K562 (cell line): ENCODE results near the gene MYO18B. TPM values are rescaled to one million over a fixed set of nuclear protein-coding genes. Genes with fewer than 3 reads are reported as not detected.

Experiments used
- ATAC-seq: fragments of 200-7000 bp; cut with Tn5 transposase; 3 replicates; pipeline ENCODE4 v1.9.1; 2020; ENCODE audit warnings: moderate library complexity
- BruUV-seq: library from RNA; stranded (reverse); fragments of 400-500 nt; replicated peaks from 2 replicates; lab custom pipeline; 2021; lab: Mats Ljungman, UMichigan
- CTCF ChIA-PET: fragments of 300-600 bp; formaldehyde crosslinking; extraction: SDS; loops from one replicate; lab custom pipeline; 2021; ENCODE audit warnings: low intra/inter-chr PET ratio; lab: Yijun Ruan, JAX
- POLR2A ChIA-PET: fragments of 300-600, 350-650 bp; sonication (Branson Sonifier 250); formaldehyde crosslinking; extraction: SDS; loops from one replicate; lab custom pipeline; 2021; ENCODE audit warnings: antibody characterized with exemption, inconsistent platforms; lab: Yijun Ruan, JAX
- DNase-seq, 4 experiments: peaks; one replicate each; pipeline versions ENCODE4 v3.0.0 to v3.0.0-alpha.2; 2011 to 2018; ENCODE audit warnings: low spot score in 3 of 4, mixed read lengths in 3 of 4; ENCODE audit errors: extremely low read depth in 1 of 4
- FAIRE-seq: peaks from 2 replicates; lab custom pipeline; 2011; peaks lifted over from hg19 to GRCh38; lab: Jason Lieb, UNC
- H2AFZ ChIP-seq: 2 replicates; pipeline ENCODE4 v1.6.0; 2011; ENCODE audit warnings: low read depth, low read length, control low read depth, inconsistent platforms
- H3K27ac ChIP-seq: fragments of 200-600 bp; 3 replicates; pipeline ENCODE4 v1.8.0; 2011; ENCODE audit warnings: low read depth, mild to moderate bottlenecking, control low read depth, inconsistent platforms, low read length, moderate library complexity, mixed read lengths; ENCODE audit errors: extremely low read depth
- H3K27me3 ChIP-seq, 2 experiments: fragments of 300-600 bp in 1 of 2; 2 replicates in 1 of 2; 3 replicates in 1 of 2; pipeline versions ENCODE4 v1.6.0 to v1.8.0; 2011; ENCODE audit warnings: inconsistent platforms in 2 of 2, low read length in 2 of 2, mild to moderate bottlenecking in 1 of 2, mixed read lengths in 1 of 2, moderate library complexity in 1 of 2; ENCODE audit not compliant: control insufficient read depth in 2 of 2, insufficient read depth in 2 of 2
- H3K36me3 ChIP-seq: fragments of 300-600 bp; 3 replicates; pipeline ENCODE4 v1.8.0; 2011; ENCODE audit warnings: mild to moderate bottlenecking, low read length, inconsistent platforms; ENCODE audit not compliant: control insufficient read depth, insufficient read depth
- H3K4me1 ChIP-seq, 2 experiments: fragments of 200-600 bp in 1 of 2; replicated peaks in 1 of 2; 2 replicates in 1 of 2; 3 replicates in 1 of 2; pipeline versions ENCODE4 v1.5.1 to v1.8.0; 2011; ENCODE audit warnings: inconsistent platforms in 2 of 2, low read length in 2 of 2, mild to moderate bottlenecking in 1 of 2, mixed read lengths in 1 of 2, moderate library complexity in 1 of 2; ENCODE audit not compliant: control insufficient read depth in 2 of 2, insufficient read depth in 2 of 2
- H3K4me2 ChIP-seq: 2 replicates; pipeline ENCODE4 v1.6.1; 2011; ENCODE audit warnings: low read length, control low read depth, inconsistent platforms, mixed read lengths; ENCODE audit not compliant: insufficient read depth
- H3K4me3 ChIP-seq: fragments of 200-600 bp; sonication (generic), shearing (Covaris generic); 2 replicates; pipeline ENCODE4 v1.5.1; 2016; ENCODE audit warnings: control low read depth, inconsistent platforms
- H3K79me2 ChIP-seq: fragments of 200-600 bp; 3 replicates; pipeline ENCODE4 v1.8.0; 2011; ENCODE audit warnings: low read length, inconsistent platforms; ENCODE audit not compliant: control insufficient read depth, insufficient read depth
- H3K9ac ChIP-seq, 2 experiments: 2 replicates each; pipeline versions ENCODE4 v1.6.0 to v1.6.1; 2011; ENCODE audit warnings: low read depth in 2 of 2, low read length in 2 of 2, control low read depth in 1 of 2, inconsistent platforms in 1 of 2, mild to moderate bottlenecking in 1 of 2, mixed read lengths in 1 of 2; ENCODE audit not compliant: insufficient read depth in 1 of 2
- H3K9me1 ChIP-seq: one replicate; pipeline ENCODE4 v1.6.0; 2011; ENCODE audit warnings: inconsistent platforms, mild to moderate bottlenecking, low read length, moderate library complexity; ENCODE audit not compliant: control insufficient read depth, insufficient read depth
- H3K9me3 ChIP-seq: replicated peaks from 2 replicates; pipeline ENCODE4 v1.5.1; 2011; ENCODE audit warnings: low read depth, low read length, inconsistent platforms; ENCODE audit not compliant: control insufficient read depth, insufficient read depth
- H4K20me1 ChIP-seq: replicated peaks from 2 replicates; pipeline ENCODE4 v1.6.1; 2011; ENCODE audit warnings: low read length, inconsistent platforms, mixed read lengths; ENCODE audit not compliant: control insufficient read depth, insufficient read depth
- ASH1L ChIP-seq: fragments of 450-650 bp; IDR thresholded peaks from 2 replicates; pipeline ENCODE4 v1.6.1; 2018; ENCODE audit warnings: borderline replicate concordance, mild to moderate bottlenecking, low read depth; ENCODE audit not compliant: partially characterized antibody
- DDX20 ChIP-seq: fragments of 450-650 bp; IDR thresholded peaks from 2 replicates; pipeline ENCODE4 v1.6.1; 2016; ENCODE audit warnings: missing genetic modification characterization, low read depth, mild to moderate bottlenecking, missing compliant biosample characterization, moderate library complexity
- HNRNPL ChIP-seq: fragments of 200-400 bp; formaldehyde crosslinking; IDR thresholded peaks from 2 replicates; pipeline ENCODE4 v1.6.1; 2017; ENCODE audit warnings: low read depth, mild to moderate bottlenecking, low read length
- MCM5 ChIP-seq: fragments of 450-650 bp; IDR thresholded peaks from 2 replicates; pipeline ENCODE4 v1.6.1; 2016; ENCODE audit warnings: low read depth
- PCBP1 ChIP-seq: fragments of 200-400 bp; formaldehyde crosslinking; IDR thresholded peaks from 2 replicates; pipeline ENCODE4 v1.6.1; 2018; ENCODE audit warnings: mild to moderate bottlenecking, low read depth, low read length; ENCODE audit not compliant: poor library complexity, severe bottlenecking
- SREBF1 ChIP-seq: fragments of 150-350 bp; IDR thresholded peaks from 2 replicates; pipeline ENCODE4 v1.6.1; 2014; ENCODE audit warnings: antibody characterized with exemption, low read depth, low read length, borderline replicate concordance
- YBX1 ChIP-seq: fragments of 450-650 bp; IDR thresholded peaks from 2 replicates; pipeline ENCODE4 v1.7.1; 2016; ENCODE audit warnings: mild to moderate bottlenecking
- ZNF174 ChIP-seq: fragments of 250-450 bp; sonication (Bioruptor Pico); IDR thresholded peaks from 2 replicates; pipeline ENCODE4 v1.4.0; 2020; ENCODE audit warnings: mild to moderate bottlenecking
- ZNF316 ChIP-seq: fragments of 450-650 bp; IDR thresholded peaks from 2 replicates; pipeline ENCODE4 v1.6.1; 2016
- WGBS: fragments of 100-300 bp; shearing (Covaris generic); methylation state at CpG from one replicate; pipeline ENCODE4 v1.1.6; 2016; ENCODE audit warnings: low coverage, mixed read lengths; ENCODE audit not compliant: insufficient coverage; ENCODE audit errors: missing lambda C conversion rate; 5-methylcytosine and 5-hydroxymethylcytosine counted together
- in situ Hi-C: fragments of 300-500 bp; cut with MboI; formaldehyde crosslinking; loops from 4 replicates; pipeline ENCODE4 v1.15.0; 2018; ENCODE audit warnings: inconsistent platforms, mixed read lengths
- intact Hi-C: fragments of 100-400 bp; cut with micrococcal nuclease; formaldehyde crosslinking; loops from 2 replicates; pipeline ENCODE4 v1.14.2; 2022
- polyA plus RNA-seq, 8 experiments: library from polyadenylated mRNA; depleted of rRNA in 4 of 8; stranded (reverse) in 5 of 8; unstranded in 3 of 8; fragments of >200 nt; fragmentation: Nextera tagmentation in 2 of 8; fragmentation: Illumina TruSeq in 1 of 8; extraction: Ambion mirVana in 2 of 8; extraction: Trizol in 1 of 8; gene quantifications; 2 replicates each; pipeline versions ENCODE4 v1.2.1 to v1.2.3, GENCODE V29; 2011 to 2014; ENCODE audit warnings: inconsistent platforms in 1 of 8, missing spikeins in 1 of 8
- total RNA-seq, 7 experiments: library from RNA; depleted of rRNA in 6 of 7; stranded (reverse); fragments of >200 nt in 6 of 7; fragmentation: Illumina TruSeq in 2 of 7; extraction: Trizol in 2 of 7; gene quantifications; 2 replicates each; pipeline versions ENCODE4 v1.2.1 to v1.2.3, GENCODE V29; 2011 to 2021; ENCODE audit warnings: low replicate concordance in 1 of 7
- TF ChIP-seq, protein P1 (sequence below): sonication (generic); formaldehyde crosslinking; IDR thresholded peaks from 2 replicates; pipeline ENCODE4 v1.9.0; 2022; ENCODE audit warnings: mild to moderate bottlenecking, missing genetic modification reagents

Gene MYO18B
- total and polyA plus RNA-seq, 9 of the 15 experiments (the other 6 are each of a cell fraction or from before 2014, with no cell fraction given): 0.06 to 7.0 (median 4.3) TPM

- Histone ChIP-seq H3K9ac (no peak overlapping the region), H3K27ac (no peak overlapping the region), H3K27me3 (no peaks in the 10 kb centered on the region), H3K4me2 (no peak overlapping the region), H4K20me1 (peaks cover 33% of the 10 kb centered on the region; the same call in 1 of the 2 replicates), H3K9me3 (no peaks in the 10 kb centered on the region), H2AFZ (no peak overlapping the region), H3K4me1 (peaks cover 19% of the 10 kb centered on the region in 2 experiments; a peak in 4 of 5 replicates), H3K9me1 (no peaks in the 10 kb centered on the region), H3K79me2 (peaks cover 7% of the 10 kb centered on the region; the same call in 1 of the 3 replicates), H3K4me3 (no peak overlapping the region), H3K36me3 (peaks cover 14% of the 10 kb centered on the region; the same call in 2 of the 3 replicates)
- DNase-seq: no peak
- intact Hi-C loops: no loop called here
- 72% methylated on average over 2 of the region's 3 CpGs for WGBS
- ChIA-PET POLR2A (interaction anchor here (0.6 to 6.2 kb wide), 3 partner anchors 8 to 112 kb away, joined by 3 to 51 read pairs (median 8); no protein-coding TSS in a partner anchor), CTCF (no interaction called here)
- FAIRE-seq: no peak
- BruUV-seq: no TSS peak
- ATAC-seq: no peak
- in situ Hi-C loops: no loop called here
- TF ChIP-seq DDX20 (tag): no peak
- TF ChIP-seq, protein P1, sequence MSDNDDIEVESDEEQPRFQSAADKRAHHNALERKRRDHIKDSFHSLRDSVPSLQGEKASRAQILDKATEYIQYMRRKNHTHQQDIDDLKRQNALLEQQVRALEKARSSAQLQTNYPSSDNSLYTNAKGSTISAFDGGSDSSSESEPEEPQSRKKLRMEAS (CRISPR knock-in tag): no peak
- TF ChIP-seq ZNF316: no peak
- no peak for TF ChIP-seq YBX1
- TF ChIP-seq PCBP1: no peak
- no peak for TF ChIP-seq MCM5
- no peak for TF ChIP-seq HNRNPL
- no peak for TF ChIP-seq ASH1L
- TF ChIP-seq ZNF174 (CRISPR knock-in tag): no peak
- no peak for TF ChIP-seq SREBF1
Measured at GRCh38 chr22:25757686-25758085, 15.7 kb downstream of the MYO18B start.
